Amniotic epithelial cell (primary cell): ENCODE measurements around the gene SMCO2.
A peak's percentile ranks its signal among the peaks of the same experiment; 100 is the strongest.

Experiments
- DNase-seq: peaks from one replicate; pipeline ENCODE4 v3.0.0-alpha.2; 2010; ENCODE audit warnings: low read depth

The SMCO2 gene

DNA sequence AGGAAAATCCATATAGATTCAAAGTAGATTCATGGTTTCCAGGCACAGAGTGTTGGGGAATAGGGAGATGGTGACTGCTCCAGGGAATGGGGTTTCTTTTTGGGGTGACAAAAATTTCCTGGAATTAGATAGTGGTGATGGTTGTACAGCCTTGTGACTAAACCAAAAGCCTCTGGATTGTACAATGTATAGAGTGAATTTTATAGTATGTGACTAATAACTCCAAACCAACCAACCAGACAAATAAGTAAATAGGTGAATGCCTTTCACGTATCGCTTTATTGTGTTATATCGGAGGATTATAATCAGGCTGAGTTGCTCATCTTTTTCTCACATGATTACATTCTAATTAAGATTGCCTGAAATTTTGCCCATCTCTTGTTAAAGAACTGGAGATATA is 52.8 kb downstream of the SMCO2 start:
- DNase-seq: no peak

DNA sequence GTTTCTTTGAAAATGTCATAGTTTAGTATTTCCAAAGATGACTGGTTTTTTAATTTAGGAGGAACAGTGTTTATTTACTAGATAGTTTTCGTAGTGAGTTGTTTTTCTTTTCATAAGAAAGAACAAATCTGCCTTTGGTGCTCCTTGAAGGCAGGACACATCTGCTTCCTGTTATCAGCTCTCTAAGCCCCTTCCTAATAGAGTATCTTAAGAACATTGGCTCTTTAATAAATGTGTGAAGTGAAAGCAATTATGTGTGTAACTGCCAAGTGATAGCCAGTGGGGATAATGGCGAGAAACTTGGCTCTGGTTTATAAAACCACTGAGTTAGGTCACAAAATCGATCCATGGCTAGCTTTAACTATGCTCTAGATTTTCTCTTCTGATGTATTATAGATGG is 54.0 kb downstream of the SMCO2 start:
- DNase-seq: no peak

DNA sequence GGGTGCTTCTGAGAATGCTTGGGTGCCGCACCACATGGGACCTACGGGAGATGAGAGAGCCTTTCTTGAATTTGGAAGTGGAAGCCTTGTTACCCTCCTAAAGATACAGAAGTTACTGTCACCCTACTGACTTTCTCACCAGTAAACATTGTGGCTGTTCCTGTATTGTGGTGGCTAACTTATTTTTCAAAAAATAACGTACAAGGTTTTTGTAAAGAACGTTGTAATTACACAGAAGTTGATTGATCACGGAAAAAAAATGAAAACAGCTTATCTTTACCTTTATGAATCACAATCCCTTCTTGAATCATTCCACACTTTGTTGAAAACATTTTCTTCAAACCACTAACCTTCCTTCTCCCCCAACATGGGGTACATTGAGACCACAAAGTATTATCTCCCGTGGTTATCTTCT is 55.5 kb downstream of the SMCO2 start:
- DNase-seq: no peak

DNA sequence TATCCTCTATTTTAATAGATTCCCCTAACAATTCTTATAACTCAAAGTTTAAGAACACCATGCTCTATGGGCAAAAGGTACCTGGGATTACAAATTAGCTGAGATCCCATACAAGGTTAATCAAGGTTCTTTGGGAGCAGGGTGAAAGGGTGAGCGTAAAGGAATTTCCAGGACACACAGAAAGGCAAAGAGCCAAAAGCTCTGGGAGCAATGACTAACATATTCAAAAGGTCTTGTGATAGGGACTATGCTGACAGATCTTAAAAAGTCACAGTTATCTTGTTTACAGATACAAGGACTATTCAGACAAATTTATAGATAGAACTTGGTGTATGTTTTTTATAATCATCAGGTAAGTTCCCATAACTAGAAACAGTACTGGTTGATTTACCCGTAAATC is 58.0 kb downstream of the SMCO2 start:
- peak; percentile 22 for DNase-seq

DNA sequence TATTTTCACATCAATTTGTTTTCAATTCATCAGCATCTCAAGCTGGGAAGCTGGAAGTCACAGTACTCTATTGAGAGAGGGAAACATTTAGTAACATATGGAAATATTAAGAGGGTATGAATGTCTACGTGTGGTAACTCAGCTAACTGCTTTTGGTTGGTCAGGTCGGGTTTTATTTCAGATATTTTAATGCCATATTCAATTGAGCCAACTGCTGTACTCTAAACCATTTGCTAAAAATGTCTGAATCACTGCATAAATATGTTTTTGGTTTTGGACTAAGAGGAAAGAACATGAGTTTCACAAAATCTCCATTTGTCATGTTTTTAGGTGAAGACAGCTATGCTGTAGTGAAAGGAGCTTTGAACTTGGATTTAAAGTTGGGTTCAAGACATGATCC is 58.6 kb downstream of the SMCO2 start:
- DNase-seq: peak; percentile 68

DNA sequence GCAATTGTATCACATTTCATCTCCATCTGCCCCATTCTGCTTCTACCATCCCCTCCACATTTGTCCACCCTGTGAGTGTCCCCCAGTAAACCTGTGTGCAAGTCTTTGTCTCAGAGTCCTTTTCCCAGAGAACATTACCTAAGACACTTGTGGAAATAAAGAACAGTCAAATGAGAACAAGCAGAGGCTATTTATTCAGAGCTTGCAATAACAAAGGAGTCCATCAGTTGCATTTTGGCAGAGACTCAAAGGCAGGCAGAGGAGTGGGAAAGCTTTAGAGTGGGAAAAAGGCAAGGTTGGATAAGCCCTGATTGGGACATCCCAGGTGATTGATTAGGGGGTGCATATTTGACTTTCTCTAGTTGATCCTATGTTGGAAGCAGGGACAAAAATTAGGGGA is 59.2 kb downstream of the SMCO2 start:
- peak; percentile 44 for DNase-seq

DNA sequence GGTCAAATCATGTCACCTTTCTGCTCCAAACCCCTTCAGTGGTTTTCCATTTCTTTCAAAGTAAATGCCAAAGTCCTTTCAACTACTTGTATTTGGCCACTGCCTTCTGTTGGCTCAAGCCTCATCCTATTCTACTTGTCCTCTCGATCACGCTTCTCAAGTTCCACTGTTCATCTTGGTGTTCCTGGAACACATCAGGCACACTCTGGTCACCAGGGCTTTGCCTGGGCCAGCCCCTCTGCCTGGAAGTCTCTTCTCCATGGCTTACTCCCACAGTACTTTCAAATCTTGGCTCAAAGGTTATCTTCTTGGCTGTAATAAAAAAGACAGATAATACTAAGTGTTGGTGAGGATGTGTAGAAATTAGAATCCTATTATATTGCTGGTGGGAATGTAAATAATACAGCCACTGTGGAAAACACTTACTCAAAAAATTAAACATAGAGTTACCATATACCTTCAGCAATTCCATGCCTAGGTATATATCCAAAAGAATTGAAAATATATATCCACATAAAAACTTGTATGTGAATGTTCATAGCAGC is 60.2 kb downstream of the SMCO2 start:
- no peak for DNase-seq

DNA sequence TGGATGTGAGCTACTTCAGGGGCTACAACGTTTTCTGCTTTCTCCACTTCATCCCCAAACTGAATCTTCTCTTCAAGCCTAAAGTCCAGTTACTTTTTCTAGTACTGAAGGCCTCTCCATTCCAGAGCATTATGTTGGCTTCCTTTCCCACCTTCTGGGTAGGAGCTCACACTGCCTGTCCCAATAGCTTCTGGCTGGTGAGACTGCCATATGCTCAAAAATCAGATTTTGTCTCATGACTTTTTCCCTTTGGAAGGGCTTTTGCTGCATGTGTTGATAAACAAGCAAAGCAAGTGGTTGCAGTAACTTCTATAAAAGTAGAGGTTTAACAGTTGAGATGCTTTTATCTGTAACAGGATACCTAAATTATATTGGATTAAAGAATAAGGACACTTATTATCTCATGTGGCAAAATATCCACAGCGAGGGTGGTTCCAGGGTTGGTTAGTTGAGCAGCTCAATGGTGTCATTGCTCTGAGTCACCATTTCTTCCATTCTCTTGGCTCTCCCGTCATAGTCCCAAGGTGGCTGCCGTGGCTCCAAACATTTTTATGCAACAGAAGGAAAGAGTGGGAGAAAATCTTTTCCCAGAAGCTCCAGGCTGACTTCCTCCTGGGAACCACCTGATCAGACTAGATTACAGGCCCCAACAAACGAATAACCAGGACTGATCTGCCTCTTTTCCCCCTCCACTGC is 62.3 kb downstream of the SMCO2 start:
- DNase-seq: no peak

DNA sequence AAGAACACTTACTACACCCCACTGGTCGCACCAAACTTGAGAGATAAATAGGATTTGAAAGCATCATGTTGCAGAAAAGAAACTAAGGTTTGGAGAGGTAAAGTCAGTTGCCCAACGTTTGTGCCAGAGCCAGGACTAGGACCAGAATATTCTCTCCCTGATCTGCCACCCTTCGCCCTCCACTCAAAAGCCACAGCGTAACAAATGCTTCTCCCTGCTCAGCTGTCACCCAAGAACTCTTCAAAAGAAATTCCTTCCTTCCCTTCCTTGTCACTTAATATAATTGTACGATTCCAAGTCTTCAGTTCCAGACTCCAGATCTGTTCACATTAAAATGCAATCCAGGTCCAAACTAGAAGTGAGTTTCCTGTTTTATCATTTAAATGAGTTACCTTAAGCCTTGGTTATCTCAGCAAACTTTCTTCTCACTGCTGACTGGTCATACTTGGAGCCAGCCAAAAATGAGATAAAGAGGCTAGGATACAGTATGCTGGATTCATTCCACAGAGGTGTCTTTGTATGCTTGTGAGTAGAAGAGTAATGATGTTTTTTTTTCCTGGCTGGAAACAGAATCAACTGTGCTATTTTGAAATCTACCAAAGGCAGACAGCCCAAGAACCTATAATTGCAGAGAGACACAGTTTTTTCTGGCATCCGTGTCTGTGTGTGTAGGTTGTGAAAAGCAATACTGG is 64.6 kb downstream of the SMCO2 start:
- DNase-seq: peak; percentile 93

DNA sequence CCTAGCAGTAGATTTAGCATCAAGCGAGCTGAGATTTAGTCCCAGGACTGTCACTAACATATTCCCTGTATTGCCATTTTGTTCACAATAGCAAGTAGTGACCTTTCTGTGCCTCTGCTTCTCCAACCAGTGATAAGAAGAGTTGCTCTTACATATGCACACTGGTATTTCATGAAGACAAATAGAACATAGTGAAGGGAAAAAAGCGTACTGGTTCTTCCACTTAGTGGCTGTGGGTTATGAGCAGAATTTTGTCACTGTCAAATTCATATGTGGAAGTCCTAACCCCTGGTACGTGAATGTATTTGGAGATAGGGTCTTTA is 65.1 kb downstream of the SMCO2 start:
- DNase-seq: no peak

DNA sequence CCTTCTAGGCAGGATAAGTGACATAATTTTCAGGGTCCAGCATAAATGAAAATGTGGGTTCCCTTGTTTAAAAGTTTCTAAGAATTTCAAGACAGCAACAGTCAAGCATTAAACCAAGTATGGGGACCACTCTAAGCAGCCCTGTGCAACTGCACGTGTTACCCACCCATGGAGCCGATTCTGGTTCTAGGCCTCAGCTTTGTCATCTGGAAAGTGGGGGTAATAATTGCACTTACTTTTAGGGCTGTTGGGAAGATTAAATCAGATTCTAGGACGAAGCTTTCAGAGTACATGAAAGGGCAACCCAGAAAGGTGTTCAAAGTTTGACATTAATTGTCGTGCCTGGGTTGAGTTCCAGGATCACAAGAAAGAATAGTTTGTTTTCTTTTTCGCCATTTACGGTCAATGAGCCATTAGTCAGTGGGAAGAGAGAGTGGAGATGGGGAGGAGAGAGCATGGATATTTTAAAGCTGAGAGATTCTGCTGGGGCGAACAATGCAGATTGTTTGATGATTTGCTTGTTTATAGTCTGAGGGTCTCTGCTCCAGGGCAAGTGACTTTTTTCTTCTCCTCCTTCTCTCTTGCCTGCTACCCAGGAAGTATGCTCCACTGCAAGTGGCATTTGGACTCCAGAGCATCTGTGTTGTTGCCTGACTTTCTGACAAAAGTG is 66.8 kb downstream of the SMCO2 start:
- no peak for DNase-seq

DNA sequence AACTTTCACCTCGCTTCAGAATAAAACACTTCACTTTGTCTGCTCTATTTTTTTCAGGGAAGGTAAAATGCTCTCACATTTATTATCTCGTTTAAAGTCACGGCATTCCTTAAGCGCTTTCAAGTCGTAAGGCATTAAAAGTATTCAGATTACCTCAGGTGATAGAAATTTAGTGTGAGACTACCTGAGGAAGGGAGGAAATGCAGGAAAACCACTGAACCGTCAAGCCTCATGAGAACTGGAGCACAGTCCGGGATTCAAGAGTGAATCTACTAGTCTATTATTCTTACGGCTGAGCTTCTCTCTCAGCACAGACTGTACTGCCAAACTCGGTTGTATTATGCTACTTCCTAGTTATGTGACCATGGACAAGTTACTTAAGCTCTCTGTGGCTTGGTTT is 69.1 kb downstream of the SMCO2 start:
- DNase-seq: no peak

DNA sequence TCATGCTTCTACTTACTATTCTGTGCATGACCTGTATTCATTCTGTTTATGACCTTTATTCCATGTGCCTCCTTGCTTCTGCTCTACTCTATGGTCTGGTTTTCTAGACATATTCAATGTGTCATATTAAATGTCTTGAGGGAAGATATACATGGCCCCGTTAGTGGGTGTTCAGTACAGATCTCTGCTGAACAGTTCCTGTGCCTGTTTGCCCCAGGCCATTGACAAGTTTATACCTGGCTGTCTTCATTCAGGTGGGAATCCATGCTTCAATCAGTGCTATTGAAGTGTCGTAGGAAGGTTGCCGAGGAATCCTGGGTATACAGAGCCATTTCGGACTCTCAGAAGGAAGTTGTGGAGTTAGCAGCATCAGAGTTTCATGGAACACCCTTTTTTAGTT is 70.1 kb downstream of the SMCO2 start:
- no peak for DNase-seq

DNA sequence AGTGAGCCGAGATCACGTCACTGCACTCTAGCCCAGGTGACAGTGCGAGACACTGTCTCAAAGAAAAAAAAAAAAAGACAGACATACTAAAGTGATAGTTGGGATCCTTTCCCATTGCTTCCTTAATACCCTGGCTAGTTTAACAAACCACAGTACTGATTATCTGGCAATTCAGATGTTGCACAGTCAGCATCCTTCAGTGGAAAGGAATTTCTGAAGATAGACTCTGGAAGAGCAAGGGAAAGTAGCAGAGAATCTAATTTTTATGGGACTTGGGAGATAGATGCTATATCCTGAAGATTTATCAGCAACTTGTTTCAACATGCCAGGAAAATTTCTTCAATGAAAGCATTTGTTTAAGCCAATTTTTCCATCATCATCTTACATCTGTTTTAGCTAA is 71.0 kb downstream of the SMCO2 start:
- DNase-seq: peak; percentile 50

DNA sequence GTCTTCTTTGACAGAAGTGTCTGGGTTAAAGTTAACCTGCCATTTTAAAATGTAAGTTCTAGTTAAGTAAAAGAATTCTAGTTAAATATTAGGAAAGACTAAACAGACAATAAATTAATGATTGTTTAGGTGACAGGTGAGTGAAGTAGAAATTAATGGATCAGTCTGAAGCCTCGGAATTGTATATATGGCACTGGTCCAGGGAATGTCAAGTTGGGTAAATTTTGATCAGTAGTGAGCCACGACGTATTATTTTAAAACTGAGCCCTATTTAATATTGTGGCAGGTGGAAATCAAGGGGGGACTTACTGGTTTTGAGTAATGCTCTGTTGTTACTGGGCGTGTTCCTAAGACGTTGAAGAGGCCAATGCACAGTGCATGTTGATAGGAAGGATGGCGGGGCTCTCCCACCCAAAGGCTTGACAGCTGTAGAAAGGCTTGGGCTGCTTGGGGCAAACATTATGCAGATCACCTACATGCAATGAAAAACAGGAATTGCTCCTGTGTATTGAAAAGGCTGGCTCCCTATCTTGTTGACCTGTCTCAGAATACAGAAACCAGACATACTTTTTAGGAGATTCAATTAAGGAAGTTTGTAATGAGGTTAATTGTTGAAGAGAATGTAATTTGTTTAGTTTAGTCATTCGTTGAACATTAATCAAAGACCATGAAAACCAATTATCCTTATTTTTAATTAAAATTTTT is 71.6 kb downstream of the SMCO2 start:
- DNase-seq: no peak

DNA sequence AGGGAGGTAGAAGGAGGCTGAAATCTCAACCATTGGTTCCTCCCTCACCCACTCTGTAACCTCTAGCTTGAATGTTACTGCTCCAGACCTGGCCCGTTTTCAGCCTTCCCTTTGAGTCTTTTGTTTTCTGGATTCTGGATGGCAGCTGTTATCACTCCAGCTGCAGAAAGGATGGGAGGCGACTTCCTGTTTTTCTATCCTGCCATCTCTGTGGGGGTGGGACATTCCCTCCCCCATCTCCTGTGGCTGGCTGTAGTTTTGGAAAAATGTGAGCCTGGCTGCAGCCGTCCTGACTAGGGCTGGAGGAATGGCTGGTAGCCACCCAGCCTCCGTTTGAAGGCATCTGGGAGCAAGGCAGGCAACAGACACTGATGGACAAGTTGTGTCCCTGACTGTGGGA is 74.5 kb downstream of the SMCO2 start:
- DNase-seq: peak; percentile 68

DNA sequence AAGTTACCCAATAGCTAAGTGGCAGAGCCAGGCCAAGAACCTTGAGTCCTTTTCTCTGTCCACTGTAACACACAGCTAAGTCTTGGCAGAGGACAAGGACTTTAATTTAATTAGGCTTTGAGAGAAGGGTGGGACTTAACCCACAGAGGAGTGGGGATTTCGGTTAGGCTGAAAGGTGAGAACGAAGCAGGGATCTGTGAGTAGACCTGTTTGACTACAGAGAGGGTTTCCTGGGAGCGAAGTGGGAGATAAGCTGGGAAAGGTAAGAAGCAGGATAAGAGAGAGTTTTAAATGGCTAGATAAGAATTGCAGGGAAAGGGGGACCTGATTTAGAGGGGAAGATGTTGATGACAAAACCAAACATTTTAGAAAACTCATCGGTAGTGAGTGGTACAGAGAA is 75.4 kb downstream of the SMCO2 start:
- no peak for DNase-seq

DNA sequence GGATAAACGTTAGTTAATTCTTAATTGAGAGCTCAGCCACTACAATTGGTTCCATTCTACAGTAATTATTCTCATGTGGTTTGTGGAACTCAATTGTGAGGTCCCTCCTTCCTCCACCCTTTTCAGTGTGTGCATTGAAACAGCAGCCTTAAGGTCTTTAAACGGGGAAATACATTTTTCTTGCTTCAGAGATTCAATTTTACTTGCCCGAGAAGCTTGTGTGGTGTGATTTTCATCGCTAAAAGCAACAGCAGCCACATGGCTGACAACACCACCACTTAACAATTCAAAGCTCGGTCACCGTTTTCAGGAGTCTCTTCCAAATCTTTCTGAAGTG is 76.7 kb downstream of the SMCO2 start:
- no peak for DNase-seq

DNA sequence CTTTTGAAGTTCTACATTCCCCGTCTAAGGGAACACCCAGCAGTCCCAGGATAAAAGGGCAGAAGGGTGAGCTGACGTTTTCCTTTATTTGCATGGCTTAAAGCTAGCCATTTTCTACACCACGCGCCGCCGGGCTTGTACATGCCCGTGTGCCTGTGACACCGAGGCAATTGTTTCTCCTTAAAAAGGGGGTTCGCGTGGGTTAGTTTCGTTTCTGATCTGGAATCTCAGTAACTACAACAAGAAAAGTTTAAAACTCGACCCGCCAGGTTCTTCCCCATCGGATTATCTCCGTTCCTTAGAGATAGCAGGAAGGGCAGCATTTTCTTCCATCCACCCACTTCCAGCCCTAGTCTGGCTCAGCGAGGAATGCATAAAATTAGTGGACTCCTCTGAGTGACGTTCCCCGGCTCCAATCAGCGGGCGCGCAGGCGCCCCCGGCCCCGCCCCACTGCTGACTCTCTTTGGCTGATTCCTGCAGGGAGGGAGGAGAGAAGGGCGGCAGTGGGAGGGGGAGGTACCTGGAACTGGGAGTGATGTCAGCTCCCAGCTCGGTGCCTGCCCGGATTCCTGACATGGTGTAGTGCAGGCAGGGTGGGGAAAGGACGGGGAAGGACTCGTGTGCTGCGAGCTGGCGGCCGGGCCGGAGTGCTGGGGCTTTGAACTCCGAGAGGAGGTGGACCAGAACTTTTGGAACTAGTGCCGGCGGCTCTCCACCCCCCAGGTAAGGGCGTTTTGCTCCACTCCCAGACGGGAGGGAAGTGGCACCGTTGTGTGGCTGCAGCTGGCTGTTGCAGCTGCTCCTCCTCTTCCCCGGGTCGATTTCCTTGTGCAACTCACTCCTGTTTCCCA is 77.3 kb downstream of the SMCO2 start, which contains the start of gene PPFIBP1:
Gene PPFIBP1, plus strand, starts transcription at position 565 of the 852 bp plus-strand sequence. CDS start 109,191 bp downstream, outside the sequence.
- peak; percentile 97 for DNase-seq

DNA sequence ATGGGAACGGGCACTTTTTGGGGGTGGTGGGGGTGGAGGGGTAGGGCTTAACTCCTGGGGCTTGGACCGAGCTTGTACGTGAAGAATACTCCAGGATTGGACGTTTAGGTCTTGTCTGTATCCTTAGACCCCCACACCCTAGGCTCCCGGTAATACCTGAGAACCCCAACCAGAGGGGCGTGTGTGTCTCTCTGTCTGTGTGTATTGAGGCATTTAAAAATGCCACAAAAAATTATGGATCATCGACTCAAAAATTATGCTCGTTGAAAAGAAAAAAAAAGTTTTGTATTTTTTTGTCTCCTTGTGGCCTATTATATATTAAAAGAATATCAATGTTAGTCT is 77.9 kb downstream of the SMCO2 start:
- no peak for DNase-seq

DNA sequence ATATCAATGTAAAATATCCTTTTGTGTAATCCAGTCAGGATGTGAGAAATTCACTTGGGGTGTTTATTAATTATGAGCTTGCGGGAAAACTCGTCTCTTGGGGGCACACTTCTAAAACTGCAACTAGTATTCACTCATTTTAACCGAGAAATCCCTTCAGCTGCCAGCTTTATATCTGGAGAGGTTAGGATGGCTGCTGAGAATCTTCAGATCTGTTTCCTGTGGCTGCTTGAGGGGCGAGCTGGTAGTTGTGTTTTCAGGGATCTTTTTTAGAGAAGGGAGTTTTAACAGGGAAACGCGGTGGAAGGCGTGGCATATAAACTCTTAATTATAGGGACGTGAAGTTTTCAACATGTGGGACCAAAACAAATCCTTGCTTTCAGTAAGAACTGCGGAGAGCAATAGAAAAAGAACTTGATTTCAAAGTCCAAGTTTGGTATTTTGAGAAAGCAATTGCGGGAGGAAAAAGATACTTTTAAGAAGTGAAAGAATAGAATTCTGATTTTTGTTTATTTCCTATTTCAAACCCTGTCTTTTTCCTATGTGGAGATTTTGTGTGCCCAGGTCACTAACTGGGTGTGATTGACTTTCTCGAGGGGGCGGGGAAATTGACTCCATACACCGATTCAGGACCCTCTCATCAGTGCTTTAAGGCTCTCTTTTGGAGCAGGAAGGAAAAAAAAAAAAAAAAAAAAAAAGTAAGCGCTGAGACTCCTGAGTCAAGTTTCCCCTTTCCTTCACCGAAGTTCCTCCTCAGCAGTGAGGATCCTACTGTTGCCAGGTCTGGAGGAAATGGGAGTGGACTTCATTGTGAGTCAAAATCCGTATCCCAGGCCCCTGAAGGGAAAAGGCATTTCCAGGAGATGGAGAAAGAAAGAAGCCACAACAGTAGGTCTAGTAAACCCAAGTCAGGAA is 78.6 kb downstream of the SMCO2 start:
- DNase-seq: peak; percentile 57
